Psoas muscle (tissue), 8 donors: Measurements from ENCODE around the gene MAN2A1. TPM values are rescaled to one million over a fixed set of nuclear protein-coding genes. Genes with fewer than 3 reads are reported as not detected.

Experiments used
- ATAC-seq, 4 donors: fragments of 200-7000 bp; cut with Tn5 transposase; one replicate each; pipeline ENCODE4 v1.9.1; 2020; ENCODE audit warnings: moderate library complexity in 3 of 4, mild to moderate bottlenecking in 2 of 4
- DNase-seq, 2 donors: peaks; one replicate each; pipeline ENCODE4 v3.0.0-alpha.2; 2020
- H3K27ac ChIP-seq: fragments of 200-600 bp; one replicate; pipeline ENCODE4 v1.8.0; 2022
- H3K27me3 ChIP-seq, 3 donors: fragments of 200-600 bp in 1 of 3; one replicate each; pipeline versions ENCODE4 v1.6.1 to v1.8.0; 2013 to 2022; ENCODE audit warnings: low read length in 2 of 3, mild to moderate bottlenecking in 2 of 3, moderate library complexity in 1 of 3; ENCODE audit not compliant: insufficient read depth in 3 of 3
- H3K36me3 ChIP-seq, 2 donors: fragments of 200-600 bp in 1 of 2; one replicate each; pipeline versions ENCODE4 v1.6.1 to v1.8.0; 2013 to 2022; ENCODE audit warnings: low read depth in 1 of 2, mild to moderate bottlenecking in 1 of 2, moderate library complexity in 1 of 2; ENCODE audit not compliant: insufficient read depth in 1 of 2
- H3K4me1 ChIP-seq: fragments of 200-600 bp; one replicate; pipeline ENCODE4 v1.8.0; 2022
- H3K4me3 ChIP-seq: fragments of 200-600 bp; one replicate; pipeline ENCODE4 v1.8.0; 2022; ENCODE audit warnings: mild to moderate bottlenecking
- H3K9me3 ChIP-seq: fragments of 200-600 bp; one replicate; pipeline ENCODE4 v1.8.0; 2022
- CTCF ChIP-seq: fragments of 200-600 bp; IDR thresholded peaks from one replicate; pipeline ENCODE4 v1.8.0; 2022; ENCODE audit warnings: antibody characterized with exemption
- WGBS, 3 donors: extraction: QIAGEN DNeasy Blood & Tissue Kit; methylation state at CpG; one replicate each; pipeline versions ENCODE4 v1.1.6 to v1.1.7; 2013; 5-methylcytosine and 5-hydroxymethylcytosine counted together
- intact Hi-C, 2 donors: fragments of 100-400 bp; cut with DNase I; formaldehyde crosslinking; loops; one replicate each; pipeline versions ENCODE4 v1.11.0 to v1.14.2; 2022
- polyA plus RNA-seq, 3 donors: library from polyadenylated mRNA; stranded (reverse); fragments of 200-250 nt; gene quantifications; one replicate each; pipeline ENCODE4 v1.2.3, GENCODE V29; 2013
- total RNA-seq, 4 donors: library from RNA; stranded (reverse); fragmentation: NEBNext Ultra II Directional in 2 of 4; extraction: Animal tissue kit (Norgen Biotek cat#: 25700) in 2 of 4; gene quantifications; one replicate each; pipeline versions ENCODE4 v1.2.1 to v1.2.4, GENCODE V29; 2021 to 2023
- donor health status: healthy with polysubstance abuse.
- donor health status: DM: no; HTN: no; CAD: no; lungs with moderate emphysema.
- donor health status: Bipolar disorder and iron deficiency.
- donor health status: healthy.
- donor health status: DM: yes; HTN: yes; CAD: no.
- donor health status: DM: no; HTN: no; CAD: no.
- donor health status: DM: no; HTN: no; CAD: no.
- donor health status: DM: yes; HTN: yes; CAD: no.

Gene MAN2A1
- total and polyA plus RNA-seq, 7 donors = 4.2 to 18.3 (median 12.8) TPM

- no peaks in the 10 kb centered on the region for H3K4me1 ChIP-seq
- 94 to 97% (median 95%) methylated on average over 2 of the region's 2 CpGs for WGBS, 3 donors
- intact Hi-C loops = no loop called here
- no peaks in the 10 kb centered on the region for H3K36me3 ChIP-seq
- TF ChIP-seq CTCF = no peak
- no peaks in the 10 kb centered on the region for H3K9me3 ChIP-seq
- no peak for ATAC-seq
- H3K27me3 ChIP-seq = no peaks in the 10 kb centered on the region
- no peak for DNase-seq
- no peak overlapping the region for H3K27ac ChIP-seq
- no peak overlapping the region for H3K4me3 ChIP-seq
Observed at GRCh38 chr5:109874108-109874507, 184.4 kb downstream of the MAN2A1 start.

GRCh38 chr5:109876030-109876725 lies 186.5 kb downstream of the MAN2A1 start:
- Histone ChIP-seq H3K36me3 (no peaks in the 10 kb centered on the region), H3K4me3 (no peak overlapping the region), H3K27ac (no peak overlapping the region), H3K4me1 (no peaks in the 10 kb centered on the region), H3K9me3 (no peaks in the 10 kb centered on the region), H3K27me3 (no peaks in the 10 kb centered on the region)
- 81 to 84% (median 83%) methylated on average over 6 of the region's 6 CpGs for WGBS, 3 donors
- no peak for DNase-seq
- no peak for ATAC-seq
- no peak for TF ChIP-seq CTCF
- intact Hi-C loops = no loop called here

GRCh38 chr5:109876941-109877669 lies 187.4 kb downstream of the MAN2A1 start:
- TF ChIP-seq CTCF = no peak
- no peaks in the 10 kb centered on the region for H3K36me3 ChIP-seq
- DNase-seq (peak in 1 of 2 donors; percentile 31), ATAC-seq (peak in 1 of 4 donors; percentile 59)
- WGBS, 3 donors = 78 to 84% (median 79%) methylated on average over 10 of the region's 10 CpGs
- H3K27ac ChIP-seq = no peak overlapping the region
- H3K9me3 ChIP-seq = no peaks in the 10 kb centered on the region
- H3K4me1 ChIP-seq = no peaks in the 10 kb centered on the region
- no peak overlapping the region for H3K4me3 ChIP-seq
- H3K27me3 ChIP-seq = no peaks in the 10 kb centered on the region
- intact Hi-C loops = no loop called here

- WGBS, 3 donors = 93 to 96% (median 94%) methylated on average over 6 of the region's 6 CpGs
- Histone ChIP-seq H3K4me3 (no peak overlapping the region), H3K9me3 (no peaks in the 10 kb centered on the region), H3K27ac (no peak overlapping the region), H3K4me1 (no peaks in the 10 kb centered on the region), H3K27me3 (no peaks in the 10 kb centered on the region), H3K36me3 (no peaks in the 10 kb centered on the region)
- no peak for ATAC-seq
- no peak for DNase-seq
- TF ChIP-seq CTCF = no peak
- intact Hi-C loops = no loop called here
Observed at GRCh38 chr5:109877670-109878045, 187.9 kb downstream of the MAN2A1 start.
